Left lung (tissue), 10 donors: ENCODE results near the gene NCOA7. TPM values are rescaled to one million over a fixed set of nuclear protein-coding genes. Genes with fewer than 3 reads are reported as not detected.

ENCODE experiments used
- ATAC-seq: fragments of 200-7000 bp; cut with Tn5 transposase; one replicate; pipeline ENCODE4 v1.9.1; 2020; ENCODE audit warnings: moderate library complexity
- DNase-seq, 4 donors: peaks; one replicate each; pipeline ENCODE4 v3.0.0-alpha.2; 2013 to 2020
- H3K27ac ChIP-seq, 2 donors: fragments of 200-600 bp; sonication (generic) in 1 of 2; one replicate each; pipeline versions ENCODE4 v1.5.0 to v1.8.0; 2020 to 2021
- H3K27me3 ChIP-seq, 2 donors: fragments of 200-600 bp; sonication (generic) in 1 of 2; one replicate each; pipeline versions ENCODE4 v1.5.0 to v1.8.0; 2020 to 2021
- H3K36me3 ChIP-seq, 2 donors: fragments of 200-600 bp; sonication (generic) in 1 of 2; one replicate each; pipeline versions ENCODE4 v1.5.0 to v1.8.0; 2020 to 2021
- H3K4me1 ChIP-seq, 2 donors: fragments of 200-600 bp; one replicate each; pipeline ENCODE4 v1.8.0; 2021
- H3K4me3 ChIP-seq, 2 donors: fragments of 200-600 bp; sonication (generic) in 1 of 2; one replicate each; pipeline versions ENCODE4 v1.5.0 to v1.8.0; 2020 to 2021; ENCODE audit warnings: mild to moderate bottlenecking in 1 of 2
- H3K9me3 ChIP-seq, 2 donors: fragments of 200-600 bp; sonication (generic) in 1 of 2; one replicate each; pipeline versions ENCODE4 v1.5.0 to v1.8.0; 2020 to 2021
- intact Hi-C, 2 donors: fragments of 100-400 bp; cut with DNase I; formaldehyde crosslinking; loops; one replicate each; pipeline versions ENCODE4 v1.11.2 to v1.14.2; 2022
- polyA plus RNA-seq, 6 donors: library from polyadenylated mRNA; unstranded; fragments of 120-200 nt; gene quantifications; one replicate each; pipeline ENCODE4 v1.2.1, GENCODE V29; 2013; ENCODE audit not compliant: insufficient read length in 6 of 6
- total RNA-seq, 2 donors: library from RNA; stranded (reverse); fragmentation: NEBNext Ultra II Directional; extraction: Animal tissue kit (Norgen Biotek cat#: 25700); gene quantifications; one replicate each; pipeline ENCODE4 v1.2.1, GENCODE V29; 2021
- TF ChIP-seq, protein P1 (sequence below), 2 donors: fragments of 200-600 bp; sonication (generic) in 1 of 2; IDR thresholded peaks; one replicate each; pipeline versions ENCODE4 v1.5.0 to v1.8.0; 2021; ENCODE audit warnings: antibody characterized with exemption in 2 of 2
- donor health status: DM: no; HTN: yes; CAD: no.
- donor health status: DM: no; HTN: no; CAD: no.

Gene NCOA7
- total and polyA plus RNA-seq, 8 donors = 16.1 to 94.3 (median 18.3) TPM

DNA sequence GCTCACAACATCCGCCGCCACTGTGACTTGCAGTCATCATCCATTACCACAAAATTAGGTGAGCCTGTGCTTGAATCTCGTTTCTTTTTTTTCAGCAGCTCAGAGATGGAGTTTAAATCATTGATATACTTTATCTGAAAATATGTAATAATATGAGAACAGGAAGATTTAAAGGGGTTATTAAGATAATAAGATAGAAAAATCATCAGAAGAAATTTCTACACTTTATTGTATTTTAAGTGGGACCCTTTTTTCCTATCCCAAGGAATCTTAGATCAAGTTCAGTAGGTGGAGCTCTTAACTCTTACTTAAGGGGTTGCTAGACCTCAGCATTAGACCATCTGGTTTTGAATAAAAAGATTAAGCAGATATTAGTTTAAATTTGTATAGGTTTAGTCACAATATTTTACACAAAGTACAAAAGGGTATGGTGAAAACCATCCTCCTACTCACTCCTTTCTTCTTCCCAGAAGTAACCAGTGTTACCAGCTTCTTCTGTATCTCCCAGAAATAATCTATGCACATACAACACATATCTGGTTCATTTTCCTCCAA, 9.4 kb upstream of the NCOA7 start:
- peak; percentile 46 for ATAC-seq
- Histone ChIP-seq H3K9me3 (no peaks in the 10 kb centered on the region), H3K4me3 (peak overlapping the region; percentile 46 to 65), H3K27ac (peak overlapping the region; percentile 96 to 99), H3K4me1 (peaks cover 7 to 14% of the 10 kb centered on the region in 2 donors), H3K36me3 (no peaks in the 10 kb centered on the region), H3K27me3 (no peaks in the 10 kb centered on the region)
- peak in 2 of 4 donors; percentile 15 to 21 for DNase-seq
- intact Hi-C loops = loop anchor here in 1 of 2 donors (5.0 kb wide), 1 partner anchor 191 kb away; no protein-coding TSS in a partner anchor
- TF ChIP-seq, protein P1, sequence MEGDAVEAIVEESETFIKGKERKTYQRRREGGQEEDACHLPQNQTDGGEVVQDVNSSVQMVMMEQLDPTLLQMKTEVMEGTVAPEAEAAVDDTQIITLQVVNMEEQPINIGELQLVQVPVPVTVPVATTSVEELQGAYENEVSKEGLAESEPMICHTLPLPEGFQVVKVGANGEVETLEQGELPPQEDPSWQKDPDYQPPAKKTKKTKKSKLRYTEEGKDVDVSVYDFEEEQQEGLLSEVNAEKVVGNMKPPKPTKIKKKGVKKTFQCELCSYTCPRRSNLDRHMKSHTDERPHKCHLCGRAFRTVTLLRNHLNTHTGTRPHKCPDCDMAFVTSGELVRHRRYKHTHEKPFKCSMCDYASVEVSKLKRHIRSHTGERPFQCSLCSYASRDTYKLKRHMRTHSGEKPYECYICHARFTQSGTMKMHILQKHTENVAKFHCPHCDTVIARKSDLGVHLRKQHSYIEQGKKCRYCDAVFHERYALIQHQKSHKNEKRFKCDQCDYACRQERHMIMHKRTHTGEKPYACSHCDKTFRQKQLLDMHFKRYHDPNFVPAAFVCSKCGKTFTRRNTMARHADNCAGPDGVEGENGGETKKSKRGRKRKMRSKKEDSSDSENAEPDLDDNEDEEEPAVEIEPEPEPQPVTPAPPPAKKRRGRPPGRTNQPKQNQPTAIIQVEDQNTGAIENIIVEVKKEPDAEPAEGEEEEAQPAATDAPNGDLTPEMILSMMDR (IDR thresholded peaks at IDR 0.05) = no peak

DNA sequence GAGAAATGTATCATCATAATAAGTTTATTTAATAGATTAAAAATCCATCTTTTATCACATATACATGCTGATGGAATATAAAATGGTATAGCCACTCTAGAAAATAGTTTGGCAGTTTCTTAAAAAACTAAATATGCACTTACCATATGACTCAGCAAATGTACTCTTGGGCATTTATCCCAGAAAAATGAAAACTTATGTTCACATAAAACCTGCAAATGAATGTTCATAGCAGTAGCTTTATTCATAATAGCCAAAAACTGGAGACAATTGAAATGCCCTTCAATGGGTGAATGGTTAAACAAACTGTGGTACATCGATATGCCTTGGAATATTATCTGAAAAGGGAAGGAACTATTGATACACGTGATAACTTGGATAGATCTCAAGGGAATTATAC, 6.4 kb upstream of the NCOA7 start:
- Histone ChIP-seq H3K36me3 (no peaks in the 10 kb centered on the region), H3K27ac (no peak overlapping the region), H3K4me3 (no peak overlapping the region), H3K4me1 (peaks cover 9 to 22% of the 10 kb centered on the region in 2 donors), H3K9me3 (no peaks in the 10 kb centered on the region), H3K27me3 (no peaks in the 10 kb centered on the region)
- ATAC-seq (no peak), DNase-seq (no peak)
- intact Hi-C loops = loop anchor here in 1 of 2 donors (5.0 kb wide), 1 partner anchor 188 kb away; no protein-coding TSS in a partner anchor
- TF ChIP-seq, protein P1 (IDR thresholded peaks at IDR 0.05) = no peak

DNA sequence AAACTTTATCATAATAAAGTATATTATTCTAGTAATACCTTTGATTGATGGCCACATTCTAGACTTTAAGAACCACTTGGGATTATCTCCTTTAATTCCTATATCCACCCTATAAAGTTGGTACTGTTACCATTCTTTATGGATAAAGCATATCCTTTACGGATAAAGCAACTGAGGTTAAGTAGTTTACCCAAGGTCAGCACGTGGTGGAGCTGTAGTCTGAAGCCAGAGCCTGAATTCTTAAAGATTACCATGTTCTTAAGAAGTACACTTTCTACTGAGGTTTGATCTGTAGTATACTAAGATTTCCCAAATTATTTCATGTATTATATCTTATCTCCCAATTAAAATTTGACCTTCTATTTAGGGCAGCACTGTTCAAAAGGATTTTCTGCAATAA, 3.0 kb upstream of the NCOA7 start:
- TF ChIP-seq, protein P1 (IDR thresholded peaks at IDR 0.05) = peak in 1 of 2 donors; percentile 17
- Histone ChIP-seq H3K36me3 (no peaks in the 10 kb centered on the region), H3K9me3 (no peaks in the 10 kb centered on the region), H3K4me3 (no peak overlapping the region), H3K4me1 (peaks cover 10 to 36% of the 10 kb centered on the region in 2 donors), H3K27me3 (no peaks in the 10 kb centered on the region), H3K27ac (no peak overlapping the region)
- DNase-seq = no peak
- intact Hi-C loops = no loop called here
- ATAC-seq = no peak

DNA sequence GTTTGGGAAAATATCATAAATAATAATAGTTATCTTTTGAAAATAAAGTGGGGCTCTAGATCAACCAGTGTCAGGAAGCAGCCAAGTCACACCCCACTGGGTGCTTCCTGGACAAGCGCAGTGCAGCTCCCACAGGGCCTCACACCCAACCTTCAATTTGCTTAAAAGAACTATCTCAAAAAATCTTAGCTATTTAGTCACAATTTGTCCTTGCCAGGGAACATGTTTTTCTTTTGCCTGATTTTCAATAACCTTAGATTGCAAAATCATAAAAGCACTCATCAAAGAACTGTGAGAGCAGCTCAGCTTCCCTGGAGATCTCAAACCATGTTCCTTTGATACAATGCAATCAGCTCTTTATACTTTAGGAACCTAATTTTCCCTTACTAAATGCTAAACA, 1.6 kb upstream of the NCOA7 start:
- H3K9me3 ChIP-seq = no peaks in the 10 kb centered on the region
- H3K27ac ChIP-seq = peak overlapping the region; percentile 93 to 98
- no peak for DNase-seq
- intact Hi-C loops = no loop called here
- ATAC-seq = no peak
- H3K27me3 ChIP-seq = no peaks in the 10 kb centered on the region
- H3K4me1 ChIP-seq = peaks cover 13 to 47% of the 10 kb centered on the region in 2 donors
- no peak overlapping the region for H3K4me3 ChIP-seq
- no peaks in the 10 kb centered on the region for H3K36me3 ChIP-seq
- TF ChIP-seq, protein P1 (IDR thresholded peaks at IDR 0.05) = no peak

DNA sequence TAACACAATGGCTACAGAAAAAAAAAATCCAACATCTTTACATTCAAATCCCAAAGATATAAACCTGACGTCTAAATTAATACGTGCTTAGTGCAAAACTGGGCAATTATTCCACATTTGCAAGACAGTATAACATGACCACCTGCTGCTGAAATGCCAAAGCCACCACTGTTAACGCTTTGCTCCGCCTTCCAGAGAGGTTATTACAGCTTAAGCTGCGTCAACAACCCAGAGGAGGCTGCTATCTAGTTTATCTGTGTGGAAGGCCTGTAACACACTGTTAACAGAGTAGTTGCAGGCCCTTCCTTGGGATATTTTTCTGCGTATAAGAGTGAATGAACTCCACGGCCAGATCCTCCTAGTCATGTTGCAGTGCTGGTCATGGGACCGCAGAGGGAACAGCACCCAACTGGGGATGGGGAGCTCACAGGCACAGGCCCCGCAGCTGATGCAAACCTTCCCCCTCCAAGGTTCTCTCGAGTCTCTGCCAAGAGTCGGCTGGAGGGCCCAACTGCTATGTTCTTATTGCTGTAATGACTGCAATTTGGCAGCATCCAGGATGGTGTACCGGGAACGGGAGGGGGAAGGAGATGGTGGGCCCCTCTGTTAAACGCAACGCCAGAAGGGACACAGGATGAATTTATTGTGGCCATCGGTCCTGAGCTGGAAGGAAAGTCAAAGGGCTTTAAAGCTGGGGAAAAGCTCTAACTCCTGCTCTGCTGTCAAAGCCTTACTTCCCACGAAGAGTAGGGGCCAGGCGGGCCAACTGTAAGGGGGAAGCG, 993 bp upstream of the NCOA7 start:
- TF ChIP-seq, protein P1 (IDR thresholded peaks at IDR 0.05) = no peak
- Histone ChIP-seq H3K4me1 (peaks cover 16 to 47% of the 10 kb centered on the region in 2 donors), H3K36me3 (no peaks in the 10 kb centered on the region), H3K4me3 (peak overlapping the region; percentile 90 to 92), H3K9me3 (no peaks in the 10 kb centered on the region), H3K27ac (peak overlapping the region; percentile 93 to 98), H3K27me3 (no peaks in the 10 kb centered on the region)
- intact Hi-C loops = no loop called here
- DNase-seq = peak; percentile 43 to 74 (median 66)
- ATAC-seq = peak; percentile 15
